GM12878 (cell line): ENCODE results near the gene SLC24A3. TPM values are rescaled to one million over a fixed set of nuclear protein-coding genes. Genes with fewer than 3 reads are reported as not detected.

Experiments
- ATAC-seq: fragments of 200-7000 bp; cut with Tn5 transposase; 3 replicates; pipeline ENCODE4 v1.9.1; 2020; ENCODE audit warnings: mild to moderate bottlenecking, moderate library complexity
- BruUV-seq: library from RNA; stranded (reverse); fragments of 400-500 nt; replicated peaks from 2 replicates; lab custom pipeline; 2021; lab: Mats Ljungman, UMichigan
- CTCF ChIA-PET: fragments of 300-600 bp; sonication (Branson Sonifier 250); formaldehyde crosslinking; extraction: SDS; loops from one replicate; lab custom pipeline; 2021; ENCODE audit warnings: inconsistent platforms; lab: Yijun Ruan, JAX
- POLR2A ChIA-PET: fragments of 350-600 bp; formaldehyde crosslinking; extraction: SDS; loops from one replicate; lab custom pipeline; 2021; ENCODE audit warnings: inconsistent platforms; lab: Charles Lee
- RAD21 ChIA-PET: fragments of 300-600 bp; sonication (Branson Sonifier 250); formaldehyde crosslinking; loops from one replicate; lab custom pipeline; 2023; ENCODE audit warnings: antibody characterized with exemption; ENCODE audit not compliant: unreplicated experiment; lab: Charles Lee
- SMC1A ChIA-PET: fragments of 300-600 bp; sonication (Branson Sonifier 250); formaldehyde crosslinking; loops from one replicate; lab custom pipeline; 2023; ENCODE audit not compliant: unreplicated experiment, uncharacterized antibody; lab: Charles Lee
- DNase-seq: peaks from one replicate; pipeline ENCODE4 v3.0.0-alpha.2; 2011; ENCODE audit warnings: low read depth, low spot score
- FAIRE-seq: peaks from 3 replicates; lab custom pipeline; 2011; peaks lifted over from hg19 to GRCh38; lab: Jason Lieb, UNC
- H2AFZ ChIP-seq: 2 replicates; pipeline ENCODE4 v1.6.0; 2011; ENCODE audit warnings: low read depth, low read length, control low read depth; ENCODE audit not compliant: control insufficient read depth
- H3K27ac ChIP-seq: 2 replicates; pipeline ENCODE4 v1.5.1; 2011; ENCODE audit warnings: control low read depth; ENCODE audit not compliant: control insufficient read depth, insufficient read depth
- H3K27me3 ChIP-seq, 2 experiments: replicated peaks in 1 of 2; 2 replicates each; pipeline versions ENCODE4 v1.6.0 to v1.6.1; 2011; ENCODE audit warnings: low read length in 1 of 2; ENCODE audit not compliant: control insufficient read depth in 2 of 2, insufficient read depth in 2 of 2
- H3K36me3 ChIP-seq, 2 experiments: 2 replicates each; pipeline ENCODE4 v1.5.1; 2011; ENCODE audit warnings: low read length in 1 of 2; ENCODE audit not compliant: control insufficient read depth in 2 of 2, insufficient read depth in 2 of 2
- H3K4me1 ChIP-seq: 2 replicates; pipeline ENCODE4 v1.6.1; 2011; ENCODE audit warnings: mild to moderate bottlenecking, low read length, moderate library complexity, mixed read lengths; ENCODE audit not compliant: control insufficient read depth, insufficient read depth
- H3K4me2 ChIP-seq: 2 replicates; pipeline ENCODE4 v1.6.0; 2011; ENCODE audit warnings: control low read depth; ENCODE audit not compliant: control insufficient read depth, insufficient read depth
- H3K4me3 ChIP-seq: fragments of 200-600 bp; sonication (generic); 2 replicates; pipeline ENCODE4 v1.5.1; 2016
- H3K79me2 ChIP-seq: 2 replicates; pipeline ENCODE4 v1.6.0; 2011; ENCODE audit warnings: low read length; ENCODE audit not compliant: control insufficient read depth, insufficient read depth
- H3K9ac ChIP-seq: 2 replicates; pipeline ENCODE4 v1.8.0; 2011; ENCODE audit warnings: low read length, control low read depth, mixed read lengths; ENCODE audit not compliant: control insufficient read depth, insufficient read depth
- H3K9me3 ChIP-seq: replicated peaks from 3 replicates; pipeline ENCODE4 v1.5.1; 2011; ENCODE audit warnings: mild to moderate bottlenecking, low read length; ENCODE audit not compliant: control insufficient read depth, insufficient read depth
- H4K20me1 ChIP-seq: 2 replicates; pipeline ENCODE4 v1.6.0; 2011; ENCODE audit not compliant: control insufficient read depth, insufficient read depth
- BRCA1 ChIP-seq: IDR thresholded peaks from 2 replicates; pipeline ENCODE4 v1.6.1; 2011; ENCODE audit warnings: low read depth, low read length, improper control_type of control experiment
- CHD2 ChIP-seq: IDR thresholded peaks from 2 replicates; pipeline ENCODE4 v1.6.1; 2011; ENCODE audit warnings: low read depth, low read length, improper control_type of control experiment, borderline replicate concordance
- GABPA ChIP-seq: IDR thresholded peaks from 2 replicates; pipeline ENCODE4 v1.6.1; 2014; ENCODE audit warnings: antibody characterized with exemption, low read depth, mild to moderate bottlenecking, inconsistent platforms
- JUND ChIP-seq: IDR thresholded peaks from 2 replicates; pipeline ENCODE4 v1.6.1; 2012; ENCODE audit warnings: low read depth, mild to moderate bottlenecking, low read length, improper control_type of control experiment, moderate library complexity
- KAT2A ChIP-seq: conservative IDR thresholded peaks from 2 replicates; pipeline ENCODE4 v1.6.1; 2011; ENCODE audit warnings: low read depth, low read length; ENCODE audit not compliant: control insufficient read depth
- MTA2 ChIP-seq: fragments of 450-650 bp; IDR thresholded peaks from 2 replicates; pipeline ENCODE4 v1.6.1; 2016; ENCODE audit warnings: low read depth, mild to moderate bottlenecking, moderate library complexity
- STAT1 ChIP-seq: fragments of 450-650 bp; conservative IDR thresholded peaks from 2 replicates; pipeline ENCODE4 v1.6.1; 2014; ENCODE audit warnings: antibody characterized with exemption, mild to moderate bottlenecking
- TCF12 ChIP-seq: IDR thresholded peaks from 2 replicates; pipeline ENCODE4 v1.6.1; 2011; ENCODE audit warnings: low read depth, mild to moderate bottlenecking, low read length
- ZBED1 ChIP-seq: IDR thresholded peaks from 2 replicates; pipeline ENCODE4 v1.6.1; 2016; ENCODE audit warnings: borderline replicate concordance
- ZNF207 ChIP-seq: fragments of 450-650 bp; IDR thresholded peaks from 2 replicates; pipeline ENCODE4 v1.6.1; 2014; ENCODE audit warnings: antibody characterized with exemption, mild to moderate bottlenecking, borderline replicate concordance
- ZNF217 ChIP-seq: fragments of 450-650 bp; IDR thresholded peaks from 2 replicates; pipeline ENCODE4 v1.6.1; 2017; ENCODE audit warnings: antibody characterized with exemption, mild to moderate bottlenecking
- ZSCAN29 ChIP-seq: fragments of 450-650 bp; IDR thresholded peaks from 2 replicates; pipeline ENCODE4 v1.6.1; 2017; ENCODE audit warnings: mild to moderate bottlenecking, moderate library complexity
- WGBS: methylation state at CpG from one replicate; pipeline ENCODE4 v1.1.6; 2016; ENCODE audit warnings: low lambda C conversion rate; ENCODE audit not compliant: insufficient replicate concordance, insufficient coverage; ENCODE audit errors: missing lambda C conversion rate; 5-methylcytosine and 5-hydroxymethylcytosine counted together
- in situ Hi-C: fragments of 300-500 bp; cut with MboI; formaldehyde crosslinking; loops from 9 replicates; pipeline ENCODE4 v1.14.3; 2018; ENCODE audit warnings: mixed read lengths
- intact Hi-C: fragments of 100-400 bp; cut with micrococcal nuclease; formaldehyde crosslinking; loops from one replicate; pipeline ENCODE4 v1.14.2; 2022; ENCODE audit not compliant: unreplicated experiment
- polyA plus RNA-seq, 11 experiments: library from polyadenylated mRNA; depleted of rRNA in 4 of 11; unstranded in 6 of 11; stranded (reverse) in 5 of 11; fragments of >200 nt; fragmentation: Nextera tagmentation in 4 of 11; fragmentation: Illumina TruSeq in 1 of 11; extraction: Ambion mirVana in 4 of 11; extraction: Trizol in 1 of 11; gene quantifications; 1 replicate in 1 of 11; 2 replicates in 10 of 11; pipeline versions ENCODE4 v1.2.1 to v1.2.3, GENCODE V29; 2011 to 2016; ENCODE audit warnings: inconsistent platforms in 2 of 11, missing spikeins in 2 of 11, low read depth in 1 of 11
- total RNA-seq, 4 experiments: library from RNA; depleted of rRNA in 3 of 4; stranded (reverse); fragments of >200 nt in 3 of 4; fragmentation: Illumina TruSeq in 1 of 4; extraction: Trizol in 1 of 4; gene quantifications; 2 replicates each; pipeline versions ENCODE4 v1.2.1 to v1.2.3, GENCODE V29; 2013 to 2021
- TF ChIP-seq, protein P1 (sequence below): IDR thresholded peaks from 2 replicates; pipeline ENCODE4 v1.6.1; 2011; ENCODE audit warnings: low read depth, mild to moderate bottlenecking, low read length, moderate library complexity, borderline replicate concordance; ENCODE audit errors: extremely low read depth
- TF ChIP-seq, protein P2 (sequence below), 3 experiments: IDR thresholded peaks in 2 of 3; conservative IDR thresholded peaks in 1 of 3; 2 replicates each; pipeline ENCODE4 v1.5.1; 2011; ENCODE audit warnings: low read depth in 3 of 3, low read length in 3 of 3, mild to moderate bottlenecking in 3 of 3, control low read depth in 2 of 3, moderate library complexity in 2 of 3, inconsistent platforms in 1 of 3, mixed read lengths in 1 of 3; ENCODE audit not compliant: control insufficient read depth in 2 of 3, insufficient read depth in 1 of 3; ENCODE audit errors: extremely low read depth in 1 of 3
- TF ChIP-seq, protein P3 (sequence below): fragments of 450-650 bp; IDR thresholded peaks from 2 replicates; pipeline ENCODE4 v1.6.1; 2017; ENCODE audit warnings: mild to moderate bottlenecking, low read depth, inconsistent platforms; ENCODE audit not compliant: poor library complexity, severe bottlenecking

SLC24A3 gene
- total and polyA plus RNA-seq, 10 of the 15 experiments (the other 5 are each of a cell fraction or from before 2014, with no cell fraction given): 0.04 TPM; not detected in 9

DNA sequence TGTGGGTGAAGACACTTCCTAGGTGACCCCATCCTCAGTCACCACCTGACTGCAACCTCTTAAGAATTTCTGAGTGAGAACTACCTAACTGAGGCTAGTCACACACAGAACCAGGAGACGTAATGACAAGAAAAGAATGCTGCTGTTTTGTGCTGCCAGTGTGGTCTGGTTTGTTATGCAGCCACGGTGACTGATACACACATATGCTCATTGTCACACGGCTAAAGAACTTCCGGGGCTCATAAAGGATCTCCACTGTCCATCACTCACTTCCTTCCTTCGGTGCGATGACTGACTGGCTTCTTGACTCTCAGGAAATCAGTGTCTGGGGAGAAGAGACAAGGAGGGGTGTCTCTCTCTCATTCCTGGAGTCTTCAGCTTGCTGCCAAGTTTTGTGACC is 88.0 kb downstream of the SLC24A3 start:
- H3K9ac ChIP-seq: no peak overlapping the region
- no peaks in the 10 kb centered on the region for H4K20me1 ChIP-seq
- no peaks in the 10 kb centered on the region for H3K36me3 ChIP-seq
- H3K27ac ChIP-seq: no peak overlapping the region
- H3K27me3 ChIP-seq: no peaks in the 10 kb centered on the region
- H3K79me2 ChIP-seq: no peaks in the 10 kb centered on the region
- no peak overlapping the region for H2AFZ ChIP-seq
- SMC1A ChIA-PET: no interaction called here
- H3K4me1 ChIP-seq: no peaks in the 10 kb centered on the region
- WGBS: 61% methylated on average over 6 of the region's 6 CpGs
- FAIRE-seq: no peak
- no peaks in the 10 kb centered on the region for H3K9me3 ChIP-seq
- H3K4me3 ChIP-seq: no peak overlapping the region
- no peak for ATAC-seq
- no peak for TF ChIP-seq ZSCAN29
- CTCF ChIA-PET: no interaction called here
- H3K4me2 ChIP-seq: no peak overlapping the region
- in situ Hi-C loops: no loop called here
- no peak for DNase-seq
- POLR2A ChIA-PET: no interaction called here
- intact Hi-C loops: no loop called here
- BruUV-seq: no TSS peak
- RAD21 ChIA-PET: no interaction called here

DNA sequence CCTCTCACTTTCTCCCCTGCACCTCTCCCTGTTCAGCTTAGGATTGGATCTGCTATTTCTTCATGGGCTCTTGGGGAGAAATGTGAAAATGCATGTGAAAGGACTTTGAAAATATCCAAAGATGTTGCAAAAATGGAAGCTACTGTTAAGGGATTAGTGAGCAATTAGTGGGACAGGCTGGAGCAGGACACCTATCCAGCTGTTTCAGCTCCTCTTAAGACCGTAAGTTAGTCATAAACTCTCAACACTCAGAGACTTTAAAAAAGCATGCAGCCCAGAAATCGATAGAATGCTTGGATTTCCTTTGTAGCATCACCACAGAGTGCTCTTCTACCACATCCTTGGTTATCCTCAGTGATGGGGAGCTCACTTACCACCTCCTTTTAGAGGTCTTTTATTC is 88.7 kb downstream of the SLC24A3 start:
- SMC1A ChIA-PET: no interaction called here
- CTCF ChIA-PET: no interaction called here
- H3K4me1 ChIP-seq: no peaks in the 10 kb centered on the region
- no peak for FAIRE-seq
- POLR2A ChIA-PET: no interaction called here
- intact Hi-C loops: no loop called here
- no peak for ATAC-seq
- in situ Hi-C loops: no loop called here
- H3K9me3 ChIP-seq: no peaks in the 10 kb centered on the region
- H3K4me3 ChIP-seq: no peak overlapping the region
- H3K4me2 ChIP-seq: no peak overlapping the region
- no peaks in the 10 kb centered on the region for H3K27me3 ChIP-seq
- H3K9ac ChIP-seq: no peak overlapping the region
- no peaks in the 10 kb centered on the region for H3K36me3 ChIP-seq
- RAD21 ChIA-PET: no interaction called here
- no peak overlapping the region for H2AFZ ChIP-seq
- WGBS: 24% methylated on average over 2 of the region's 2 CpGs
- no peak for DNase-seq
- H3K79me2 ChIP-seq: no peaks in the 10 kb centered on the region
- no peaks in the 10 kb centered on the region for H4K20me1 ChIP-seq
- no TSS peak for BruUV-seq
- no peak overlapping the region for H3K27ac ChIP-seq
- TF ChIP-seq KAT2A (no peak), JUND (no peak), ZNF217 (no peak), ZNF207 (no peak), MTA2 (no peak), CHD2 (no peak), STAT1 (no peak), TCF12 (no peak), GABPA (no peak), BRCA1 (no peak), ZBED1 (no peak)
- TF ChIP-seq, protein P1, sequence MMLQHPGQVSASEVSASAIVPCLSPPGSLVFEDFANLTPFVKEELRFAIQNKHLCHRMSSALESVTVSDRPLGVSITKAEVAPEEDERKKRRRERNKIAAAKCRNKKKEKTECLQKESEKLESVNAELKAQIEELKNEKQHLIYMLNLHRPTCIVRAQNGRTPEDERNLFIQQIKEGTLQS: no peak
- TF ChIP-seq, protein P2, sequence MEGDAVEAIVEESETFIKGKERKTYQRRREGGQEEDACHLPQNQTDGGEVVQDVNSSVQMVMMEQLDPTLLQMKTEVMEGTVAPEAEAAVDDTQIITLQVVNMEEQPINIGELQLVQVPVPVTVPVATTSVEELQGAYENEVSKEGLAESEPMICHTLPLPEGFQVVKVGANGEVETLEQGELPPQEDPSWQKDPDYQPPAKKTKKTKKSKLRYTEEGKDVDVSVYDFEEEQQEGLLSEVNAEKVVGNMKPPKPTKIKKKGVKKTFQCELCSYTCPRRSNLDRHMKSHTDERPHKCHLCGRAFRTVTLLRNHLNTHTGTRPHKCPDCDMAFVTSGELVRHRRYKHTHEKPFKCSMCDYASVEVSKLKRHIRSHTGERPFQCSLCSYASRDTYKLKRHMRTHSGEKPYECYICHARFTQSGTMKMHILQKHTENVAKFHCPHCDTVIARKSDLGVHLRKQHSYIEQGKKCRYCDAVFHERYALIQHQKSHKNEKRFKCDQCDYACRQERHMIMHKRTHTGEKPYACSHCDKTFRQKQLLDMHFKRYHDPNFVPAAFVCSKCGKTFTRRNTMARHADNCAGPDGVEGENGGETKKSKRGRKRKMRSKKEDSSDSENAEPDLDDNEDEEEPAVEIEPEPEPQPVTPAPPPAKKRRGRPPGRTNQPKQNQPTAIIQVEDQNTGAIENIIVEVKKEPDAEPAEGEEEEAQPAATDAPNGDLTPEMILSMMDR (IDR thresholded peaks at IDR 0.05 in 2 of 3, conservative IDR thresholded peaks at IDR 0.05 in 1 of 3; ENCODE audit: control insufficient read depth in 2 of 3, extremely low read depth in 1 of 3, insufficient read depth in 1 of 3, low read depth in 3 of 3, low read length in 3 of 3): no peak
- TF ChIP-seq, protein P3, sequence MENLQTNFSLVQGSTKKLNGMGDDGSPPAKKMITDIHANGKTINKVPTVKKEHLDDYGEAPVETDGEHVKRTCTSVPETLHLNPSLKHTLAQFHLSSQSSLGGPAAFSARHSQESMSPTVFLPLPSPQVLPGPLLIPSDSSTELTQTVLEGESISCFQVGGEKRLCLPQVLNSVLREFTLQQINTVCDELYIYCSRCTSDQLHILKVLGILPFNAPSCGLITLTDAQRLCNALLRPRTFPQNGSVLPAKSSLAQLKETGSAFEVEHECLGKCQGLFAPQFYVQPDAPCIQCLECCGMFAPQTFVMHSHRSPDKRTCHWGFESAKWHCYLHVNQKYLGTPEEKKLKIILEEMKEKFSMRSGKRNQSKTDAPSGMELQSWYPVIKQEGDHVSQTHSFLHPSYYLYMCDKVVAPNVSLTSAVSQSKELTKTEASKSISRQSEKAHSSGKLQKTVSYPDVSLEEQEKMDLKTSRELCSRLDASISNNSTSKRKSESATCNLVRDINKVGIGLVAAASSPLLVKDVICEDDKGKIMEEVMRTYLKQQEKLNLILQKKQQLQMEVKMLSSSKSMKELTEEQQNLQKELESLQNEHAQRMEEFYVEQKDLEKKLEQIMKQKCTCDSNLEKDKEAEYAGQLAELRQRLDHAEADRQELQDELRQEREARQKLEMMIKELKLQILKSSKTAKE: no peak
